ENCODE results near the gene ILF2. TPM values are rescaled to one million over a fixed set of nuclear protein-coding genes. Genes with fewer than 3 reads are reported as not detected.
"Not testable (repeated sequence)": the region's sequence is repeated elsewhere in the genome, so short reads cannot be mapped to it uniquely, and the experiment has no call there.

Gene ILF2
- total RNA-seq: 10 to 100 TPM; 59.8 to 94.0 (median 79.7) TPM
- 100 to 1,000 TPM in 2 of 3 donors, 10 to 100 TPM in 1; 88.3 to 166 (median 132) TPM for polyA plus RNA-seq

DNA sequence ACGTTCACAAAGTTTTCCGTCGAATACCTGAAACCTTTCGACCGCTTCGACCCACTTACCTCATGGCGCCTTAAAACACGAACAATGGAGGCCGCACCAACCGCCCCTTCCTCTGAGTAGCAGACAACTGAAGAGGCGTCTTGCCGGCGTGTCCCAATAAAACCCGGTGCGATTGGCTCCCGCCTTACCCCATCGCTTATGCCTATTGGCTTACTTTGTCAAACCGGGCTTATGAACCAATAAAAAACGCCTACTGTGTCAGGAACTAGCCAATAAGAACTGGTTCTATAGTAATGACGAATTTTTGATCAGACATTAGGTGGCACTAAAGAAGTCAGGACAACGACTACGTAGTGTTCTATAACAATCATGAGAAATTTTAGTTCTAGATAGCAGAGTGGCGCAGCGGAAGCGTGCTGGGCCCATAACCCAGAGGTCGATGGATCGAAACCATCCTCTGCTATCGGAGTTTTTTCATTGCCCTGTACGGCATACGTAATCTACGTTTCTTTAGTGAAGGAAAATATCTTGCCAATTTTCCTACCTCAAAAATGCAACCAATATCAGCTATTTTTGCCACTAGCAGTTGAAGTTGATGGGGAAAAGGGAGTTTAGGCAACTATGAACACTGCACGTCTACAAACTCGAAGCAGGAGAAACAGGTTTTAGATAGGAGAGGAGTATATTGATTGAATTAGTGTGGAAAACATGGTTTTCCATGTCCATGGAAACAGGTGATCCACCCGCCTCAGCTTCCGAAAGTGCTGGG lies at the start of gene ILF2:
Gene ILF2, minus strand, starts transcription at position 135 of the 769 bp plus-strand sequence. Its CDS starts 71 bp downstream, at position 64.
- H3K9me3 ChIP-seq: no peaks in the 10 kb centered on the region
- TF ChIP-seq POLR2A (IDR thresholded peaks at IDR 0.05) (peak; percentile 92 to 96), POLR2AphosphoS5 (IDR thresholded peaks at IDR 0.05) (peak; percentile 93 to 99 (median 96)), EP300 (IDR thresholded peaks at IDR 0.05) (no peak)
- TF ChIP-seq, protein P1, sequence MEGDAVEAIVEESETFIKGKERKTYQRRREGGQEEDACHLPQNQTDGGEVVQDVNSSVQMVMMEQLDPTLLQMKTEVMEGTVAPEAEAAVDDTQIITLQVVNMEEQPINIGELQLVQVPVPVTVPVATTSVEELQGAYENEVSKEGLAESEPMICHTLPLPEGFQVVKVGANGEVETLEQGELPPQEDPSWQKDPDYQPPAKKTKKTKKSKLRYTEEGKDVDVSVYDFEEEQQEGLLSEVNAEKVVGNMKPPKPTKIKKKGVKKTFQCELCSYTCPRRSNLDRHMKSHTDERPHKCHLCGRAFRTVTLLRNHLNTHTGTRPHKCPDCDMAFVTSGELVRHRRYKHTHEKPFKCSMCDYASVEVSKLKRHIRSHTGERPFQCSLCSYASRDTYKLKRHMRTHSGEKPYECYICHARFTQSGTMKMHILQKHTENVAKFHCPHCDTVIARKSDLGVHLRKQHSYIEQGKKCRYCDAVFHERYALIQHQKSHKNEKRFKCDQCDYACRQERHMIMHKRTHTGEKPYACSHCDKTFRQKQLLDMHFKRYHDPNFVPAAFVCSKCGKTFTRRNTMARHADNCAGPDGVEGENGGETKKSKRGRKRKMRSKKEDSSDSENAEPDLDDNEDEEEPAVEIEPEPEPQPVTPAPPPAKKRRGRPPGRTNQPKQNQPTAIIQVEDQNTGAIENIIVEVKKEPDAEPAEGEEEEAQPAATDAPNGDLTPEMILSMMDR (IDR thresholded peaks at IDR 0.05): no peak
- peak within 1 kb of the TSS; percentile 66 to 81 (median 77) for H3K4me3 ChIP-seq
- H3K36me3 ChIP-seq: peaks cover 19 to 32% (median 30%) of the 10 kb centered on the region in 4 donors
- intact Hi-C loops (cut with DNase I): loop anchor here (2.0 kb wide), 2 partner anchors 36 to 58 kb away; partner anchors contain the start of genes CHTOP and INTS3
- H3K27me3 ChIP-seq: no peaks in the 10 kb centered on the region
- WGBS, 2 donors: 0% methylated on average over 35 of the region's 35 CpGs
- DNase-seq: peak; percentile 99
- peaks cover 0 to 20% (median 15%) of the 10 kb centered on the region in 4 donors for H3K4me1 ChIP-seq
- peak within 1 kb of the TSS; percentile 86 to 90 (median 89) for H3K27ac ChIP-seq

DNA sequence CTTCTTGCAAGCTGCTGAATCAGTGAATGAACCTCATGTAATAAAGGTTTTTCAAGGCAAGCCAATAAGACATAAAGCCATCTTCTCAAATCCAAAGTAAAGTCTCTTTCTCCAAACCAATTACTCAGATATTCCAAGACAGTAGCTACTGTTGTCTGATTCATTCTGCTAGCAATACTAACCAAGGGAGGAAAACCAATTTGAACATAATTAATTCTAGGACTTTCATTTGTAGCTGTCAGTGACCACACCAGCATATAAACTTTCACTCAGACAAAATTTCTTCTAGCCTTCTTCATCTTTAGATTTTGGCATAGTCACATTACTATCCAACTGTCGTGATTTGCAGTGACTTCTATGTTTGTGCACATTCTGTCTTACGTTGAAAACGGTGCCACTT lies 46.5 kb upstream of the ILF2 start:
- DNase-seq: no peak
- intact Hi-C loops (cut with DNase I): no loop called here
- no peaks in the 10 kb centered on the region for H3K4me1 ChIP-seq
- 81 to 86% methylated on average over 3 of the region's 3 CpGs for WGBS, 2 donors
- no peaks in the 10 kb centered on the region for H3K9me3 ChIP-seq
- H3K4me3 ChIP-seq: no peak overlapping the region
- H3K27ac ChIP-seq: no peak overlapping the region
- H3K27me3 ChIP-seq: no peaks in the 10 kb centered on the region
- TF ChIP-seq POLR2A (IDR thresholded peaks at IDR 0.05) (no peak), EP300 (IDR thresholded peaks at IDR 0.05) (no peak), POLR2AphosphoS5 (IDR thresholded peaks at IDR 0.05) (no peak)
- TF ChIP-seq, protein P1 (IDR thresholded peaks at IDR 0.05): no peak
- H3K36me3 ChIP-seq: no peaks in the 10 kb centered on the region

GRCh38 chr1:153716211-153716610 lies 45.4 kb upstream of the ILF2 start:
- DNase-seq; intact Hi-C loops (cut with DNase I): not testable (repeated sequence)
- 91 to 94% methylated on average over 5 of the region's 5 CpGs for WGBS, 2 donors

DNA sequence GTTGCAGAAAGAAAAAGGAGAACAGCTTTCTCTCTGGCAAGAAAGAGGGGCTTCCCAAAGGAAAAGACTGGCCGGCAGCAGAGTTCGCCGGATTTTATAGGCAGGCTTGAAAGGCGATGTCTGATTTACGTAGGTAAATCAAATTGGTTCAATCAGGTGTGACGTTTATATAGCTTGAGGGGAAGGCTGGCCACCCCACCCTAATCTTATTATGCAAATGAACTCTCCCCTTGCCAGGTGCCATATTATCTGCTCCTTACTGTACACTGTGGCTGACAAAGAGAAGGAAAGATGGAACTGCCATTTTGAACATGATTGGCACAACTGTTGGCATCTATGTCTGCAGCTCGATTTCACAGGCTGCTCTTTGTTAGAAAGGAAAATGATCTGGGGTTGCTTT lies 40.2 kb upstream of the ILF2 start:
- Histone ChIP-seq H3K27ac (no peak overlapping the region), H3K4me3 (no peak overlapping the region), H3K4me1 (no peaks in the 10 kb centered on the region), H3K27me3 (peaks cover 0 to 3% (median 0%) of the 10 kb centered on the region in 3 donors), H3K36me3 (no peaks in the 10 kb centered on the region), H3K9me3 (no peaks in the 10 kb centered on the region)
- no peak for DNase-seq
- intact Hi-C loops (cut with DNase I): no loop called here
- 30 to 53% methylated on average over 7 of the region's 7 CpGs for WGBS, 2 donors
- no peak for TF ChIP-seq POLR2AphosphoS5 (IDR thresholded peaks at IDR 0.05)
- TF ChIP-seq, protein P1 (IDR thresholded peaks at IDR 0.05): no peak

More at GRCh38 chr1:153716211-153716610, 45.4 kb upstream of the ILF2 start:
- not testable (repeated sequence) for H3K27me3 ChIP-seq, H3K4me1 ChIP-seq, H3K4me3 ChIP-seq, H3K9me3 ChIP-seq, H3K27ac ChIP-seq, H3K36me3 ChIP-seq

- intact Hi-C loops (cut with DNase I): no loop called here
- TF ChIP-seq POLR2A (IDR thresholded peaks at IDR 0.05) (no peak), POLR2AphosphoS5 (IDR thresholded peaks at IDR 0.05) (no peak), EP300 (IDR thresholded peaks at IDR 0.05) (no peak)
- TF ChIP-seq, protein P1 (IDR thresholded peaks at IDR 0.05): no peak
- WGBS, 2 donors: 88 to 92% methylated on average over 9 of the region's 9 CpGs
- no peak for DNase-seq
- Histone ChIP-seq H3K36me3 (no peaks in the 10 kb centered on the region), H3K27me3 (no peaks in the 10 kb centered on the region), H3K27ac (no peak overlapping the region), H3K9me3 (no peaks in the 10 kb centered on the region), H3K4me3 (no peak overlapping the region), H3K4me1 (no peaks in the 10 kb centered on the region)
Measured at GRCh38 chr1:153705484-153705883, 34.7 kb upstream of the ILF2 start.
